ENCODE measurements around the gene NELFA.
"Not testable (repeated sequence)": the region's sequence is repeated elsewhere in the genome, so short reads cannot be mapped to it uniquely, and the experiment has no call there.

The NELFA gene

GRCh38 chr4:1993718-1994516 lies 14.9 kb downstream of the NELFA start:
- not testable (repeated sequence) for DNase-seq (ENCODE audit: low spot score)

DNA sequence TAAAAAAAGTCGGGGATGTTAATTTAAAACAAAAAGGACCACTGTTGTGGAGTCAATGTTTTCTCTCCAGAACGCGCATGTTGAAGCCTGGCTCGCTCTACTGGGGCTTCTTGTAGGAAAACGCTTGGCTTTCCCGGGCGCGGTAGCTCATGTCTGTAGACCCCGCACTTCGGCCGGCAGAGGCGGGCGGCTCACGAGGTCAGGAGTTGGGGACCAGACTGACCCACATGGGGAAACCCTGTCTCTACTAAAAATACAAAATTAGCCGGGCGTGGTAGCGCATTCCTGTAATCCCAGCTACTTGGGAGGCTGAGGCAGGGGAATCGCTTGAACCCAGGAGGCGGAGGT lies 15.6 kb downstream of the NELFA start:
- DNase-seq (ENCODE audit: low spot score) = no peak

DNA sequence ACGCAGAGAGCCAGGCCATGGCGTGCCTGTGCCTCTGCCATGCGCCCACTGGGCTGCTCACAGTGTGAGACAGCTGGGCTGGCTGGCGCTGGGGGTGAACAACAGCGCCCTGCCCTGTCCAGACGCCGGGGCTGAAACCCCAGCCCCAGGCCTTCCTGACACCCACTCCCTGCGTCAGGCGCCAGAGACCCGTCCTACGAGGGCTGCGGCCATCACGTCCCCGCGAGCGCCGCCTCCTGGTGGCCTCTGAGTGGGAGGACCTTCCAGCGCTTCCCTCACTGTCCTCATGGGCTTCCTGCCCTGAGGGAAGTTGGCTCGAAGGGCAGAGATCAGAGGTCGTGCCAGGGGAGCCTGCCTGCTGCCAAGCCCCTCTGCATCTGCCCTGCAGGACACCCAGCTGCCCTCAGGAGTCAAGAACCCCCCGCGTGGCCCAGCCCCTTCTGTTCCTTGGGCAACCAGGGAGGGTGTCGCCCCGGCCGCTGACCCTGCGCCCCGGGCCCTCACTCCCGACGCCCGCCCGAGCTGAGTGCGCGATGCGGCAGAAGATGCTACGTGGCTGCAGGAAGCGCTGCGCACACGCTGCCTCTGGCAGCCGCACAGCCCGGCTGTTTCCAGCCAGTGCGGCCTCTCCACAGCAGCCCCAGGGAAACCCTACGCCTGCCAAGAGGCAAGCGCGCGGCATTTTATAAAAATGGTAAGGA lies 16.2 kb downstream of the NELFA start:
- DNase-seq (ENCODE audit: low spot score) = no peak

- DNase-seq (ENCODE audit: low spot score) = no peak
Observed at GRCh38 chr4:1991596-1992434, 17.0 kb downstream of the NELFA start.

GRCh38 chr4:1991087-1991486 lies 17.7 kb downstream of the NELFA start:
- DNase-seq (ENCODE audit: low spot score) = no peak

DNA sequence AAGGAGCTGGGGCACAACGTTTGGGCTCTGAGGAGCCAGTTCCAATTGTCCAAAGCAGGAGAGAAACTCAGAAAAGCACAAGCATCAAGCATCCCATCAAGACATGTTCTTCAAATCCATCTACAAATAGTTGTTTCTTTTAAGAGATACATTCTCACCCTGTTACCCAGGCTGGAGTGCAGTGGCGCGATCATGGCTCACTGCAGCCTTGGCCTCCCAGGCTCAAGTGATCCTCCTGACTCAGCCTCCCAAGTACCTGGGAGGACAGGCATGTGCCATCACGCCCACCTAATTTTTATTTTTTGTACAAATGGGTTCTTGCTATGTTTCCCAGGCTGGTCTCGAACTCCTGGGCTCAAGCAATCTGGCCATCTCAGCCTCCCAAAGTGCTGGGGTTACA lies 18.1 kb downstream of the NELFA start:
- no peak for DNase-seq (ENCODE audit: low spot score)

DNA sequence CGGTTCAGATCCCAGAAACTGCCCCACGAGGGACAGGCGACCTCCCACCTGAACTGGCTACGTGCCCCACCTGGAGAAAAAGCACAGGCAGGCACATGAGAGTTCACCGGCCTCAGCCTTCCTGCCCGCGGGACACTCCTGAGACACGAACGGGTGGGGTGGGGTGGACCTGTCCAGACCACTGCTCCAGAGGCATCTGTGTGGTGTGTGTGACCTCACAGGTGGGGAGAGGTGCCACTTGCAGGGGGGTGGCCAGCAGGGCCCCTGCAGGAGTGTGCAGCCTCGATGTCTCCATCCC lies 18.5 kb downstream of the NELFA start:
- no peak for DNase-seq (ENCODE audit: low spot score)

- no peak for DNase-seq (ENCODE audit: low spot score)
Observed at GRCh38 chr4:1989533-1990347, 19.0 kb downstream of the NELFA start.

DNA sequence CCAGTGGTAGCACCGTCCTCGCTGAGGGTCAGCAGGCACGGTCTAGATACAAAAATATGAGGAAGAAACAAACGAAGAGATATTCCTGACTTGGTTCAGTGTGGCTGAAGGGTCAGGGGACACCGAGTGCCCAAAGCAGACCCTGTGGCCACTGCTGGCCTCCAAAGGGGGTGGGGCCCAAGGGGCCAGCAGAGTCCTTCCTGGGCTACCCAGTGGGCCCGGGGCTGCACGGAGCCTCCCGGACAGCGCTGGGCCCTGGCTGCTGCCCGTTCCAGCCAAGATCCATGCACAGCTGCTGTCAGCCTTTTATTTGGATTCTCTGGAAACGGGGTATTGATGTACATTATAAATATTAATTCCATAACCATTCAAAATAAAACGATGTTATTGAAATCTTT lies 20.4 kb downstream of the NELFA start:
- DNase-seq (ENCODE audit: low spot score) = no peak

- DNase-seq (ENCODE audit: low spot score) = no peak
Observed at GRCh38 chr4:1987721-1988326, 20.9 kb downstream of the NELFA start.

- DNase-seq (ENCODE audit: low spot score) = no peak
Observed at GRCh38 chr4:1987296-1987695, 21.5 kb downstream of the NELFA start.

- DNase-seq (ENCODE audit: low spot score) = no peak
Observed at GRCh38 chr4:1986578-1987210, 22.1 kb downstream of the NELFA start.

- no peak for DNase-seq (ENCODE audit: low spot score)
Observed at GRCh38 chr4:1985780-1986577, 22.8 kb downstream of the NELFA start.

- DNase-seq (ENCODE audit: low spot score) = no peak
Observed at GRCh38 chr4:1985294-1985693, 23.5 kb downstream of the NELFA start.

DNA sequence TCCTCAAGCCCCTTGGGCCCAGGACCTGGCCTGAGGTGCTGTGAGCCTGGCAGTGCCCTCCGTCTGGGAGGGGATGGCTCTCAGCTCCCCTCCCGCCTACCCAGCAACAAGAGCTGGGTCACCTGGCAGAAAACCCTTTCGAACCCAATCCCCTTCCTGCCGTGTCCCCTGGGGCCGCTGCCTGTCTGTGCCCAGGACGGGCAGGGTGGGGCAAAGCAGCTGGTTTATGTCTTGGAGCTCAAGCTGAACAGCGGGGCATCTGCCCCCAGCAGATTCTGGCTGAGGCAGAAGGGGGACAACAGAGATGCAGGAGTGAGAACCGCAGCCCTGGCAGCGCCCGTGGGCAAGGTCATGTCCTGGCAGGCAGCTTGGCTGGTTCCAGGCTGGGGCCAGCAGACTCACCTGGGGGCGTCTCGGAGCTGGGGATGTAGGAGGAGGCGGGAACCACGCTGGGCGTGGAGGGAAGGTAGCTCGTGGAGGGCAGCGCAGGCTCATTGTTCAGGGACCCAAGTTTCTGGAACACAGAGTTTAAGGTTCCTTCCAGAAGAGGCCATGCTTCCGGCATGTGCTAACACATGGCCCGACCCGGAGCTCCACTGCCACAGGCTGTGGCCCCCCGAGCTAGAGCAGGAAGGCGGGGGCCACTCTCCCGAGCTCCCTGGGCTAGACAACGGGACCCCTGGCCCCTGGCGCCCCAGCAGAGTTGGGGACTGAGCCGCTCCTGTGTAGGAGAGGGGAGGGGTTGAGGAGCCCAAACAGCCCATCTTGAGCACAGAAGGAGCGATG lies 24.2 kb downstream of the NELFA start:
- no peak for DNase-seq (ENCODE audit: low spot score)

DNA sequence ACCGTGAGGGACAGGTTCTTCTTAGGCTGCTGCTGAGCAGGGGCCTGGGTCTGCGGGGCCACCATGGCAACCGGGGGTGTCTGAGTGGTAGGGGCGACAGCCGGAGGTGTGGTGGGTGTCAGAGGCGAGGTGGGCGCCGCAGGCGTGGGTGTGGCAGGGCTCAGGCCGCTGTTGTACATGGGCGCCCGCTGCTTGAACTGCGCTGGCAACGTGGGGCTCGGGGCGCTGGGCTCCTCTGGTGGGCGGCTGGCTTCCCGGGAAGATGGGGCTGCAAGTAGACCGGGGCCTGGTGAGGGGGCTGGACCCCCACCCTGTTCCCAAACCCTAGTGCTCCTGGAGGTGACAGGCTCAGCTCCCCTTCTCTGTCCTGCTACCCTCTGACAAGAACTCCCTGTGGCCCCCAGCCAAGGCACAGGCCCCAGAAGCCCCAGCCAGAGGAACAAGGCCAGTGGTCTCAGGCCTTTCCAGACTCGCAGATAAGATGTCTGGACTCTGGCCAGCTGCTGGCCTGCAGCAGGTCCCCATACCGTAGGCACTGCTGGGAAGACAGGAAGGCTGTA lies 24.8 kb downstream of the NELFA start:
- no peak for DNase-seq (ENCODE audit: low spot score)

DNA sequence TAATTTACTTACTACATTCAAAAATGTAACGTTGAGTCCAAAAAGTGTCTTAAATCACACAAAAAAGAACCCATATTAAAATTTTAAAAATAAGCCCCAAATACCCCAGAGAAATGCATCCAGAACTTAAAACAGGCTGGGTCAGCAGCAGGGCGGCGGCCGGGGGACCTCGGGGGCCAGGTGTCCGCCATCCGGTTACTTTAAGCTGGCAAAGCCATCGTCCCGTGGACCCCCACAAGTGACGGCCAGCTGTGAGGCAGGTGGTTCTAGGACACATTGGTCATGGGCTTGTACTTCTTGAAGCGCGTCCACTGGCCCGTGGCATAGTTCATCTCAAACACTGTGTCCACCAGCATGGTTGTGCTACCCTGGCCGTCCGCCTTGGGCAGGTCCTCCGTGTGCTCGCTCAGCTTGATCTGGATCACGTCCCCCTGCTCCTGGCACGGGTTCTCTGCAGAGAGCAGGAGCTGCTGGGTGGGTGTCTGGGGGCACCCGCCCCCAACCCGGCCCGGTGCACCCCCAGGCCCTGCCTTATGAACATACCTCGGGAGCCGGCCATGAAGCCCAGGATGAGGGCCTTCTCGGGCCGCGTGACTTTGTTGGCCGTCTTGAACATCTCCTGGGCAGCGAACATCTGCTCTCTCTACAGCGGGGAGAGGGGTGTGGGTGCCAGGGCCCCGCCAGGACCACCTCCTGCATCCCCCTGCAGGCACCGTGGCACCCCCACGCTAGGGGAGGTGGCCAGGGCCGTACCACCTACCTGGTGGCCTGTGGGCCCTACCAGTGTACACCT lies 25.5 kb downstream of the NELFA start:
- no peak for DNase-seq (ENCODE audit: low spot score)
